Cortex of kidney (tissue), 1 donor: ENCODE results near the gene CASP2.

Source experiments
- DNase-seq: peaks from one replicate; lab custom pipeline; 2025; lab: John Stamatoyannopoulos, UW

CASP2 gene

GRCh38 chr7:143287935-143288826 lies at the start of gene CASP2:
CASP2 (plus strand) TSS chr7:143288351; CDS start chr7:143288456, 105 bp downstream.
- peak; percentile 54 for DNase-seq

- no peak for DNase-seq
Measured at GRCh38 chr7:143239813-143240212, 48.3 kb upstream of the CASP2 start.

- no peak for DNase-seq
Measured at GRCh38 chr7:143240291-143241168, 47.6 kb upstream of the CASP2 start.

GRCh38 chr7:143242306-143242705 lies 45.8 kb upstream of the CASP2 start:
- DNase-seq = no peak

- no peak for DNase-seq
Measured at GRCh38 chr7:143243111-143243510, 45.0 kb upstream of the CASP2 start.

- DNase-seq = no peak
Measured at GRCh38 chr7:143243614-143244013, 44.5 kb upstream of the CASP2 start.

GRCh38 chr7:143244321-143244720 lies 43.8 kb upstream of the CASP2 start:
- DNase-seq = no peak

GRCh38 chr7:143245123-143245522 lies 43.0 kb upstream of the CASP2 start:
- DNase-seq = no peak

GRCh38 chr7:143247372-143247771 lies 40.8 kb upstream of the CASP2 start:
- no peak for DNase-seq

GRCh38 chr7:143248761-143249354 lies 39.3 kb upstream of the CASP2 start:
- DNase-seq = no peak

GRCh38 chr7:143250199-143250598 lies 38.0 kb upstream of the CASP2 start:
- DNase-seq = no peak

- no peak for DNase-seq
Measured at GRCh38 chr7:143250822-143251221, 37.3 kb upstream of the CASP2 start.

- no peak for DNase-seq
Measured at GRCh38 chr7:143252006-143252405, 36.1 kb upstream of the CASP2 start.

GRCh38 chr7:143255564-143255963 lies 32.6 kb upstream of the CASP2 start:
- DNase-seq = no peak

GRCh38 chr7:143256325-143256724 lies 31.8 kb upstream of the CASP2 start:
- DNase-seq = no peak

- no peak for DNase-seq
Measured at GRCh38 chr7:143256932-143257331, 31.2 kb upstream of the CASP2 start.

GRCh38 chr7:143257501-143257900 lies 30.6 kb upstream of the CASP2 start:
- no peak for DNase-seq

GRCh38 chr7:143258831-143259230 lies 29.3 kb upstream of the CASP2 start:
- DNase-seq = no peak

- DNase-seq = no peak
Measured at GRCh38 chr7:143259765-143260164, 28.4 kb upstream of the CASP2 start.

- no peak for DNase-seq
Measured at GRCh38 chr7:143261901-143262300, 26.2 kb upstream of the CASP2 start.

GRCh38 chr7:143263266-143264195 lies 24.6 kb upstream of the CASP2 start, which contains the start of gene GSTK1:
GSTK1 (plus strand) TSS chr7:143263441; CDS start chr7:143263514, 73 bp downstream.
- DNase-seq = no peak
